NCI-H748 treated with DMSO at 0.1 percent for 48 hours (cell line): ENCODE measurements around the gene GJC2.
"Not testable (repeated sequence)": the region's sequence is repeated elsewhere in the genome, so short reads cannot be mapped to it uniquely, and the experiment has no call there.

ENCODE experiments used
- DNase-seq: peaks from one replicate; lab custom pipeline; 2025; lab: John Stamatoyannopoulos, UW

The GJC2 gene

GRCh38 chr1:228173528-228174481 is 24.1 kb downstream of the GJC2 start:
- not testable (repeated sequence) for DNase-seq

DNA sequence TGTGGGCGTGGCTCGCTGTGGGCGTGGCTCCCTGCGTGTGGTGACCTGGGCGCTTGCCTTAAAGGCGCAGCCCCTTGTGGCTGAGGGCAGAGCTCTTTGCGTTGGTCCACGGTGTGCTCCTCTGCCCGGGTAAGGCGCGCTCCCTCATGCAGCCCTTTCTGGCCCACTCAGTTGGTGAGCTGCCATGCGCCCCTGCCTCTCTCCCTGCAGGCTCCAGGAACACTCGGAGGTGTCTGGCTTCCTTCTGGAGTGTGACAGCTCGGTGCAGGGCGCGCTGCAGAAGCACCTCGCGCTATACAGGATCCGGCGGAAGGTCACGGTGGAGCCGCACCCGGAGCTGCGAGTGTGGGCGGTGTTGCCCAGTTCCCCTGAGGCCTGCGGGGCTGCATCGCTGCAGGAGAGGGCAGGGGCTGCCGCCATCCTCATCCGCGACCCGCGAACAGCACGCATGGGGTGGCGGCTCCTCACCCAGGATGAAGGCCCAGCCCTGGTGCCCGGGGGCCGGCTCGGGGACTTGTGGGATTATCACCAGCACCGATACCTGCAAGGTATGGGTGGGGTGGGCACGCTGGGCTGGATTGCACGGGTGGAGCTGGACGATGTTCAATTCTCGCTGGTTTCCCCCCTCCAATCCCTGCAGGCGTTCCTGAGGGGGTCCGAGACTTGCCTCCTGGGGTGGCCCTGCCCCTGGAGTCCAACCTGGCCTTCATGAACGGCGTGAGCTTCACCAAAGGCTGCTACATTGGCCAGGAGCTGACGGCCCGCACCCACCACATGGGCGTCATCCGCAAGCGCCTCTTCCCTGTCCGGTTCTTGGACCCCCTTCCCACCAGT is 25.0 kb downstream of the GJC2 start:
- DNase-seq, result no peak

DNA sequence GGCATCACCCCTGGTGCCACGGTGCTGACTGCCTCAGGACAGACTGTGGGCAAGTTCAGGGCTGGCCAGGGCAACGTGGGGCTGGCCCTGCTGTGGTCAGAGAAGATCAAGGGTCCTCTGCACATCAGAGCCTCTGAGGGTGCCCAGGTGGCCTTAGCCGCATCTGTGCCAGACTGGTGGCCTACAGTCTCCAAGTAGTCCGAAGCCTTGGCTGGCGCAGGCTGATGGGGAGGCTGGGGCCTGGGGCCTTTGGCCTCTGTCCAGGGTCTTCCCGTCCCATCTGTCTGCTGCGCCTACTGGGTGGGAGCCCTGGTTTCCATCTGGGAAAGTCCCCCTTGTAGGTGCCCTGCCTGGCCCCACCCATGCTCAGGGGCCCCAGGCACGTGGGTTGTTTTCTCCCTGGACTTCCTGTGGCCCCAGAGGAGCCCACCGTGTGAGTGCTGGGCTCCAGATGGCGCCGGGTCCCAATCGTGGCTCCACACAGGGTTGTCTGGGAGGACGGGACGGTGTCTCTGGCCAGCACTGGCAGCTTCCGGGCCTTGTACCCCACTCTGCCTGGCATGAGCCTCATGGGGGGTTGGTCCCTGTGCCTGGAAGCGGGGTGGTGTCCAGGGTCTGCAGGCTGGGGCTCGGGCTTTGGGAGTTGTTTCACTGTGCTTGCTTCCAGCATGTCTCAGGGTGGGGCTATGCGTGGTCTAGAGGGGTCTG is 25.7 kb downstream of the GJC2 start:
- DNase-seq, result no peak

- no peak for DNase-seq
Observed at GRCh38 chr1:228176024-228176395, 26.3 kb downstream of the GJC2 start.

GRCh38 chr1:228176461-228177182 is 26.9 kb downstream of the GJC2 start:
- DNase-seq, result no peak

- DNase-seq, result no peak
Observed at GRCh38 chr1:228177183-228177475, 27.4 kb downstream of the GJC2 start.

DNA sequence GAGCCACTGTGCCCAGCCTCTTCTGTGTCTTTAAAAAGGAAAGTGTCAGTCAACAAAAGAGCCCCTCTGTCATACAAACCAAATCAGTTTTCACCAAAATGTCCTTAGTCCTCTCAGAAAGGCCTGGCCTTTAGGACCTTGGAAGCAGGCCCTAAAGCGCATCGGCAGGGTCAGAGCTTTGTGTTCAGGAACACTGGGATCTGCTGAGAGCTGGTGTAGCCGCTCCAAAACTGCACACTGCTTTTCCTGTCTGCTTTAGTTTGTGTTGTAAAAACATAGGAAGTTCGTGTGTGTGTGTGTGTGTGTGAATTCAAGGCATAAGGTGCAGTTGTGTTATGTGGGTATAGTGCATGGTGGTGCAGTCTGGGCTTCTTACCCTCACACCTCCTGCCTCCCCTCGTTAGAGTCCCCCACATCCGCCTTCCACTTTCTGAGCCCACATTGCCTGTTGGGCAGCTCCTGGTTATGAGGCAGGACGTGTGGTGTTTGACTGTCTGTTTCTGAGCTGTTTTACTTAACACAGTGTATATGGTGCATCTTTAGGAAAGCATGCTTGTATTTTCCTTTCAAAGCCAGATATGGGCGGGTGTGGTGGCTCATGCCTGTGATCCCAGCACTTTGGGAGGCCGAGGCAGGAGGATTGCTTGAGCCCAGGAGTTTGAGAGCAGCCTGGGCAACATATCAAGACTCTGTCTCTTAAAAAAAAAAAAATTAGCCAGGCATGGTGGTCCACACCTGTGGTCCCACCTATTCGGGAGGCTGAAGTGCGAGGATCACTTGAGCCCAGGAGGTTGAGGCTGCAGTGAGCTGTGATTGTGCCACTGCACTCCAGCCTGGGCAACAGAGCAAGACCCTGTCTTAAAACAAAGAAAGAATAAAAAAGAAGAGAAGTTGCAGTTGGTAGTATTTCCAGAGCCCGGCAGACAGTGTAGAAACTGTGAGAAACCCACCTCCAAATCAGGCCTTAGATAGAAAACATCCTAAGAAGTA is 28.3 kb downstream of the GJC2 start:
- DNase-seq, result no peak

DNA sequence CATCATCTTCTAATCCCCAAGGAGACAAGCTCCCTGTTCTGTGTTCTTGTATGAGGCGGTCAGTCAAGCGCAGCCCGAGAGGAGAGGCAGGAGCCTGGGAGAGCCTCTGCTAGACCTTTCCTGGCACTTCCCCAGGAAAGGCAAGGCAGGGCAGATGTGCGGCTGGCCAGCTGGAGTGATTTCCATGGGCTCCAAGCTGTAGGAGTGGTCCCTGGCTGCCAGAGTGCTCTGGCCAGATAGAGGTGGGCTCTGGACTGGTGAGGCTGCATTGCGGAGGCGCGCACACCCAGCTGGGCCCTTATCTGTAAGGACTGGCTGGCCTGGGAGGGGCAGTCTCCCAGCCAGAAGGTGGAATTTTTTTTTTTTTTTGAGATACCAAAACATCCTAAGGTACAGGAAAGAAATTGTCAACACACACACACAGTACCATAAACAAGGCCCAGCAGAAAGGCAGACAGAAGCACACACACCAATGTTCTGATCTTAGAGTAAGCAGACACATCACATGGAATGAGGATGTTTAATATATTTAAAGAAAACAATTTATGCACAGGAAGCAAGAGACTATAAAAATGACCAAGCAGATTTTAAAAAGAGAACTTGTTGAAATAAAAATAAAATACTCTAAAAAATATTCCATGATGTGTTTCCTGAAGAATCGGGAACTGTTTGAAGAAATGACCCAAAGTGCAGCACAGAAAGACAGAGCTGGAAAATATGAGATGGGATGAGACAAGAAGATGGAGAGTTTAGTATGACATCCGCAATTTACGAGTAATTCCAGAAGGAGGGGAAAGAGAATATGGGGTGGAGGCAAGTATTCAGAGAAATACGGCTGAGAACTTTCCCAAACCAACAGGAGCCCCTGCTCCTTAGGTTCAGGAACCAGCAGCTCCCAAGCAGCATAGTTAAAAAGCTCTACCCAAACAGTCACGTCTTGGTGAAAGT is 29.3 kb downstream of the GJC2 start:
- DNase-seq, result no peak

GRCh38 chr1:228180271-228180958 is 30.7 kb downstream of the GJC2 start:
- no peak for DNase-seq

DNA sequence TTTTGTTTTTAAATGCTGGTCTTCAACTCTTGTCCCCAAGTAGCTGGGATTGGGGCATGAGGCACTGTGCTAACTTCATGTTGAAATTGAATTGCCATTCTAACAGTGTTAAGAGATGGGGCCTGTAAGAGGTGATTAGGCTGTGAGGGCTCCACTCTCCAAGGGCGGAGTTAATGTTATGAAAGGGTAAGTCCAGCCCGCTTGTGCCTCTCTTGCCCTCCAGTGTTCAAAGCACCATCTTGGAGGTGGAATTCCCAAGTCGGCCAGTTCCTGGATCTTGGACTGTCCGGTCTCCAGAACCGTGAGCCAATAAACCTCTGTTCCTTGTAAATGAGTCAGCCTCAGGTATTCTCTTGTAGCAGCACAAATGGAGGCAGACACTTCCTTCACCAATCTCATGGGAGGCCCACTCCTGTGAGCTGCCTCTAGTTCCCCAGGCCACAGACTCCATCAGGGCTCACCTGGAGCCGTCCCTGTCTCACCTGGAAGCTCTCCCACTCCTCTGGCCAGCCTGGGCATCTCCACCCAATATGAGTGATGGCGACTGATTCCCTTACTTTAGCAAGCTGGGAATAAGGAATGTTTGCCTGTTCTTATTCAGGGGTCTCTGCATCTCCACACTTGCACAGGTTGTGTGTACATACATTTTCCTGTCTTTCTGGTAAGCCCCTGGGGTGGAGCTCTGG is 31.4 kb downstream of the GJC2 start:
- no peak for DNase-seq

- no peak for DNase-seq
Observed at GRCh38 chr1:228181645-228182034, 31.9 kb downstream of the GJC2 start.

GRCh38 chr1:228182296-228183030 is 32.7 kb downstream of the GJC2 start:
- DNase-seq, result no peak

GRCh38 chr1:228184152-228184551 is 34.4 kb downstream of the GJC2 start:
- DNase-seq, result no peak

DNA sequence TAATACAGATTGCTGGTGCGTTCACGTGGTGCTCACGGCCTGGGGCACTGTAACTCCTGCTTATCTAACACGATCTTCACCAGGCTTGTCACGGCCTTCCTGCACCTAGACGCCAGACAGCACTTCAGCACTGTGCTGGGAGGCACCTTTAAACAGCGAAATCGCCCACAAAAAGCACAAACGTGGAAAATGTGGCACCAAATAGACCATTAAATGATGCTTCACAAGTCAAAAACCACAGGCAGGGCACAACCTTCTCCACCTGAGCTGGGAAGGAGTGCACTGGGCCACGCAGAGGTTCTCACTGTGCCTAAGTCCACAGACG is 35.9 kb downstream of the GJC2 start:
- DNase-seq, result no peak

DNA sequence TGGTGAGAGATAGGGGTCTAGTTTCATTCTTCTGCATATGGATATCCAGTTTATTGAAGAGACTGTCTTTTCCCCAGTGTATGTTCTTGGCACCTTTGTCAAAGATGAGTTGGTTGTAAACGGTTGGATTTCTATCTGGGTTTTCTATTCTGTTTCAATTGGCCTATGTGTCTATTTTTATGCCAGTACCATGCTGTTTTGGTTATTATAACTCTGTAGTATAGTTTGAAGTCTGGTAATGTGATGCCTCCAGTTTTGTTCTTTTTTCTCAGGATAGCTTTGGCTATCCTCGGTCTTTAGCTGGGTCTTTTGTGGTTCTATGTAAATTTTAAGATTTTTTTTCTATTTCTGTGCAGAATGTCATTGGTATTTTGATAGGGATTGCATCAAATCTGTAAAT is 38.5 kb downstream of the GJC2 start:
- DNase-seq, result not testable (repeated sequence)

GRCh38 chr1:228190182-228190581 is 40.5 kb downstream of the GJC2 start:
- DNase-seq, result no peak

GRCh38 chr1:228190778-228191177 is 41.0 kb downstream of the GJC2 start:
- no peak for DNase-seq

DNA sequence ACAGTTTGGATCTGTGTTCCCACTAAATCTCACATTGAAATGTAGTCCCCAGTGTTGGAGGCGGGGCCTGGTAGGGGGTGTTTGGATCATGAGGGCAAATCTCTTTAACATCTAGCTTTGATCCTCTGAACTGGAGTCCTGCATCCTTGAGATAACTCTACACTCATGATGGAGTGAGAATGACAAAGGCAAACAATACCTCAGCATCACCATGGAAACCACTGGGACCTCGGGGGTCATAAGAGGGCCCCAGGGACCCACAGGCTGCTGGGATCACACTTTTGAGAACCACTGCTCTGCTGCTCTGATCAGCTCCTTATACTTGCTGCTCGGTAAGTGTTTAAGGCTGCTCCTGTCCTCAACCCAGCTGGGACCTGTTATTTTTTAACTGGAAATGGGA is 44.7 kb downstream of the GJC2 start:
- DNase-seq, result no peak
